GM21423 (cell line): ENCODE results near the gene SNN.

Experiments
- ATAC-seq: cut with Tn5 transposase; IDR thresholded peaks from one replicate; pipeline ENCODE4 v1.9.1; 2021; ENCODE audit warnings: mild to moderate bottlenecking, moderate library complexity; ENCODE audit not compliant: unreplicated experiment

SNN gene

DNA sequence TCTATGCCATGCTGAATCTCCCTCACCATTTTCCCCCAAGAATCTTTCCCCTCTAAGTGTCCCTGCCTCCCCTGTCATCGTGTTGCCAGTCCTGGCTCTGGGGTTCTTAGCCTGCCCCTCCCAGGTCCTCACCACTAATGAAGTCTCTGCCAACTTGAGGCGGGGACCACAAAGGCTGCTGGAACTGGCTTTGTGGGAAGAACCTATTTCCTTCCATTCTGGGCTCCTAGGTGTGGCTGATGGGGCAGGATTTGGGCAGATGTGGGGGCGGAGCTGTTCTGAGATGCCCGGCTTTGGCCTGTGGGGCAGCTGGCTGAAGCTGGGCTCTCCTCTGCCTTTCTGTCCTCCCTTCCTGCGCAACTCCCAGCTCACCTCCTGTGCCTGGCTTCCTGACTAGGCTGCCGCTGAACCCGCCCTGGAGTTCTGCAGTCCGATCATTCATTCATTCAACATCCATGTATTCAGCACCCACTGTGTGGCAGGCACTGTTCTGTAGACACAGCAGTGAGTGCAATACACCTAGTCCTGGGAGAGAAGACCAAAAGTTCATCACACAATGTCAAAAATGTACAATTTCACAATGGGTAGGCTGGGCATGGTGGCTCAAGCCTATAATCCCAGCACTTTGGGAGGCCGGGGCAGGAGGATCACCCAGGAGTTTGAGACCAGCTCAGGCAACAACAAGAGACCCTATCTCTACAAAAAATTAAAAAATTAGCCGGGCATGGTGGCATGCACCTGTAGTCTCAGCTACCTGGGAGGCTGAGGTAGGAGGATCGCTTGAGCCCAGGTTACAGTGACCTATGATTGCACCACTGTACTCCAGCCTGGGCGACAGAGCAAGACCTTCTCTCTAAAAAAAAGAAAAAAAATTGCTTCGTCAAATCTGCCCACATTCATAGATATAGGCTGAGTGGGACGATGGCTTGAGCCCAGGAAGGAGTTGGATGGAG is 1.9 kb upstream of the SNN start:
- ATAC-seq = no peak

DNA sequence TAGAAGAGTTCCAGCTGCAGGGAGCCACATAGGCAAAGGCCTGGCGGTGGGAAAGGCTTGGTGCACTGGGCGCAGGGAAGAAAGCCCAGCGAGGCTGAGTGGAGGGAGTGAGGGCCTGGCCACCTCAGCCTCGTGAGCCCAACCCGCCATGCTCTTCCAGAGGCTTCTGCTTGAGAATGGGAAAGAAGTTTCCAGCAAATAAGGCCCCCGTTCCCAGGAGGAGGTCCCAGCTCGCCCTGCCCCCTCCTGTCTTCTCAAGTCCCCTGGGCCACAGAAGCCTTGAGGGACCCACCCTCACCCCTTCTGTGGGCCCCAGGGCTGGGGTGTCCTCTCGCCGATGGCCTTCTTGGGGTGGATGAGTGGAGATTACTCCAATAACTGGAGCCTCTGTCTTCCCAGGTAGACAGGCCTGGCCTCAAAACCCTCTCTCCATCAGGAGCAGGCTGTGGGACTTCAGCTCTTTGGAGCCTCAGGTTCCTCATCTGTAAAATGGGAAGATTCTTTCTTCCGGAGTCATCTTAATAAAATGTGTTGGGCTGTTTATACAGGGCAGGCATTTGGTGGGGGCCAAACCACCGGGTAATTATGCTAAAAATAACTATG is 933 bp upstream of the SNN start:
- no peak for ATAC-seq

DNA sequence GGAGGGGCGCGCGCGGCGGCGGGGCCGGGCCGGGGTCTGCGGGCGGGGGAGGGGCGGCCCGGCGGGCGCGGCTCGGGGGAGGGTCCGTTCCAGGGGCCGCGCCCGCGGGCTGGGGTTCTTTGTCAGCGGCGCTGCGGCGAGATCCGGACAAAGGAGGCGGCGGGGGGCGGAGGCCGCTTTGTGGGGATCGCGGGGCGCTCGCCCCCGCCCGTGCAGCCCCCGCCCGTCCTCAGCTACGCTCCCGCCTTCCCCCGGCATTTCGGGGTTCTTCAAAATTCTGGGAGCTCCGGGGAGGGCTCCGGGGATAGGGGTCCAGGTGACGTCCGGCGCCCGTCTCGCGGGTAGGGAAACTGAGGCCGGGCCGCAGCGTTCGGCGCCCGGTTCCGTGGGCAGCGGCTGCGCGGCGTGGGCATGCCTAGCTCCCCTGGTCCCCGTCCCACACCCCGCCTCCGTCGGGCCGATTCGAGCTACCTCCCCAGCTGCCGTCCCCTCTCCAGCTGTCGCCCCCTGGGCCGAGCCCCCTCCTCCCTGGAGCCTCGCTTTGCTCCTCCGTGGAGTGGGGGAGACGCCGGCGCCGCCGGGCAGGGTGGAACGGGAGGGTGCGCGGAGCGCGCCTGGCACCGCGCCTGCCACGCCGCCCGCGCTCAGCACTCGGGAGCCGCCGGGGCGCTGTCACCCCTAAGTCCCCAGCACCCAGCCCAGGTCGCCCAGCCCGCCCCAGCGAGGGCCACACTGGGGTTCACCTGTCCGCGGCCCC is 546 bp downstream of the SNN start:
- no peak for ATAC-seq

DNA sequence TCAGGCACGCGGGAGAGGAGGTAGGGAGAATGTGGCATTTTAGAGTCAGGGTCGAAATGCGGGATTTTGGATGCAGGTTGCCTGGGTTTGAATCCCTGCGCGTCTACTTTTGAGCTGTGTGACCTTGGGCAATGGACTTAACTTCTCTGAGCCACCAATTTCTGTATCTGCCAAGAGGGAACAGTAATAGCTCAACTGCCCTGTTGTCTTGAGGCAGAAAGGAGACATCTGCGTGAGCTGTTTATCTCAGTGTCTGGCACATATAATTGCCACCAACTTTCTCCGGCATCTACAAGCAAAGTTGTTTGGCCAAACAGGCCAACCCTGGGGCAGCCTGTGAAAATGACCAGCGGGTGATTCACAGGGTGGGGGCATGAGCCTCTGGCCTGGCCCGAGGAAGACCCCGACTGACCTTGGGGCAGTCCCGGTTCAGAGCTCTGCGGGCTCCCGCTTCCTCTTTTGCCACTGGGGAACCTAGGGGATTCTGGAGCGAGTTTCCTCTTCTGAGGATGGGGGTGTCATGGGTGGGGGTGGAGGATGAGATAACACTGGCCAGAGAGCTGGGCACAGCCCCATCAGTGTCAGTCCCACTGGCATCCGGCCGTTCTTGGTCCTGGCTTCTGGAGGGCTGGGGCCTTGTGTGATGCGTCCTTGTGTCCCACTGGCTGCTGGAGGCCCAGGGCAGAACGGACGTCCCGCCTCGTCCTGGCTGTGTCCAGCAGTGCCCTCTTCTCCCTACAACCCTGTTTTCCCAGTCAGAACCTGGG is 1.3 kb downstream of the SNN start:
- ATAC-seq = no peak

DNA sequence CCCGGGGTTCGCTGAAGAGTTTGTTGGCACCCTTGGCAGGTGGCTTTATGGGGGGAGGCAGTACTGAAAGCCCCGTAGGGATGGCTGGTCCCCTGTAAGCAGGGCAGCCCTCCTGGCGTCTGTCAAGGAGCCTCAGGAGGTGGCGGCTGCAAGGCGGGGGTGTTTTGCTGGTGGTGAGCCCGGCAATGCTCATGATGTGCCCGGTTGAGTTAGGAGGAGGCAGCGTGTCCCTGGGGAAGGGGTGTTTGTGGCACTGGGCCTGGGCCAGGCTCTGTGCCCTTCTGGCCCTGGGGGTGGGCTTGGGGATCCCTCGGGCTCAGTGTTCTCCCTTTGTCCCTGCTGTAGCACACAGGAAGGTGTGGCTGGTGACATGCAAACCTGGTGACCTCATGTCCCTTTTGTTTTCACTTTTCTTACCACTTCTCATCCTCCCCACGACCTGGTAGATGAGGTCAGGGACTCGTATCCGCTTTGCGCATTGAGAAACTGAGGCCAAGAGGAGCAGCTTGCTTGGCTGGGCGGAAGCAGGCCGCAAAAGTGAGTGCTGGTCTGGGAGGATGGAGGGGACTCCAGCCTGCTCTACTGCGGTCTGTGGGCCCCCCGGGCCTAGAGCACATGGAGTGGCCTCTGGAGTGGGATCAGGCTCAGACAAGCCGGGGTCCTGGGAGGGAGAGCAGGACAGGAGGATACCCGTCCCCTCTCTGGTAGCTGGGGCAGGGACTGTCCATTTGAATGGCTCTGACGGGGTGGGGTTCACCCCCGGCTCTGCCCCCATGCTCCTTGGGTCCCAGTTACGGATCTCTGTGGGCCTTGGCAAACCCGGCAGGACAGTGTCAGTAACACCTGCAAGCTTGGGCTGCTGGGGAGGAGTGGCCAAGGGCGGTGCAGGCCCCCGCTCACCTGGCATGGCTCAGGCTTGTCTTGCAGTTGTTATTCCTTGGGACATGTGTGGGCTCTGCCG is 2.2 kb downstream of the SNN start:
- peak; percentile 28 for ATAC-seq

DNA sequence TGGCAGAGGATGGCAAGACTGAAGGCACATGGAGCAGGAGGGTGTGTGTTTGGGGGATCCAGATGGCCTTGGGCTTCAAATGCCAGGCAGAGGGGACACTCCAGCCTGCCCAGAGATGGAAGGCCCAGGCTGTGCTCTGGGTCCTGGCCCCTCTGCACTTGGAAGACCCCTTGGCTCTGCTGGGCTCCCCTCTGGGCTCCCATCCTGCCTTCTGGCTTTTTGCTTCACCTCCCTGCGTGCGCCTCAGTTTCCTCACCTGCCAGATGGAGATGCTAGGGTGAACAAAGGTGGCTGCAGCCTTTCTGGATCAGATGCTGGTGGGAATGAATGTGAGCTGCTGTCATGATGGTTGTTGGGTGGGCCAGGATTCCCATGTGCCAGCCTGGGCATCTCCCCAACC is 3.0 kb downstream of the SNN start:
- no peak for ATAC-seq

DNA sequence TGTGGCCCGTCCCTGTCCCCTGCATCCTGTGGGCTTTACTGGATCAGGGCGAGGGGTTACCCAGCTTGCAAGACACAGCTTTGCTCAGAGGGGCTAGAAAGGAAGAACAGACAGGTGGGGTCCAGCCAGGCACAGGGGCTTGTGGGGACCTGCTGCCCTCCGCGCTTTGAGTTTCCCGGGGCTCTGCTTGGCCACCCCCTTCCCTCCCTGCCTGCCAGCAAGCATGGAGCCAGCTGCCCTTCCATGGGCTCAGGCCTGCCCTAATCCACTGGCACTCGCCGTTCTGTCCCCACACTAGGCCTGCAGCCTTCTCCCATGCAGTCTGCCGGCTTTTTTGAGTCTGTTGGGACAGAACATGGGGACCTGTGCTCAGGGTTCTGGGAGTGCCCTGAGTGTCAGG is 3.4 kb downstream of the SNN start:
- no peak for ATAC-seq

DNA sequence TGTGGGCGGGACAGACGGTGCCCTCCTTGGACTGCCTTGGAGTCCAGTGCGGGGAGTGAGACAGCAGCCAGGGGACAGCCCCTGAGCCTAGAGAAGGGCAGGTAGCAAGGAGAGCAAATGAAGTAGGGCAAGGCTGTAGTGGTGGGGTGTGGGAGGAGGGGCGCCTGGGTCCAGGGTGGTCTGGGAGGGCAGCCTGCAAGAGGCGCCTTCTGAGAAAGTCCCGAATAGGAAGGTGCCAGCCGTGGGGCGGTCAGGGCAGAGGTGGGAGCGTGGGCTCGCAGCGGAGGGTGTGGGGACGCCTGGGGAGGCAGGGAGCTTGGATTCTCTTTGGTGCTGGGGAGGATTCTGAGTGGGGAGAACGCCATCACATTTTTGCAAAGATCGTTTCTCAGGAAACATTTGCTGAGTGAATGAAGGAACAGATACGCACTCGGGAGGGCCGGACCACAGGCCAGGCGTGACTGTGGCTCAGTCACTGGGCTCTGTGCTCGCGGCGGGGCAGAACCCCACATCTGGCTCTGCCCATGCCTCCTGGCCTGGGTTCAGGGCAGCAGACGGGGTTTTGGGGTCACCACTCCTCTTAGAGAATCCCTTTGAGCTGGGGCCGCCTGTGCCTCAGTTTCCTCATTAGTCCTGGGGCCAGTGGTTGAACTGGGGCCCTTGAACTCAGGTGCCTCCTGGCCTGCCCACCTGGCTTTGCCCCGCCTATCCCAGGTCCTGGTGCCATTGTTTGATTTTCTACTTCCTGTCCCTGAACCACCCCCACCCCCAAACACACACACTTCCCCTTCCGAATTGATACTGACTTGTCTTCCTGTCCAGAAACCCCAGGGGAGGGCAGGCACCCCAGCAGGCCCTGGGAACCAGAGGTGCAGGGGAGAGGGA is 4.2 kb downstream of the SNN start:
- peak; percentile 27 for ATAC-seq

DNA sequence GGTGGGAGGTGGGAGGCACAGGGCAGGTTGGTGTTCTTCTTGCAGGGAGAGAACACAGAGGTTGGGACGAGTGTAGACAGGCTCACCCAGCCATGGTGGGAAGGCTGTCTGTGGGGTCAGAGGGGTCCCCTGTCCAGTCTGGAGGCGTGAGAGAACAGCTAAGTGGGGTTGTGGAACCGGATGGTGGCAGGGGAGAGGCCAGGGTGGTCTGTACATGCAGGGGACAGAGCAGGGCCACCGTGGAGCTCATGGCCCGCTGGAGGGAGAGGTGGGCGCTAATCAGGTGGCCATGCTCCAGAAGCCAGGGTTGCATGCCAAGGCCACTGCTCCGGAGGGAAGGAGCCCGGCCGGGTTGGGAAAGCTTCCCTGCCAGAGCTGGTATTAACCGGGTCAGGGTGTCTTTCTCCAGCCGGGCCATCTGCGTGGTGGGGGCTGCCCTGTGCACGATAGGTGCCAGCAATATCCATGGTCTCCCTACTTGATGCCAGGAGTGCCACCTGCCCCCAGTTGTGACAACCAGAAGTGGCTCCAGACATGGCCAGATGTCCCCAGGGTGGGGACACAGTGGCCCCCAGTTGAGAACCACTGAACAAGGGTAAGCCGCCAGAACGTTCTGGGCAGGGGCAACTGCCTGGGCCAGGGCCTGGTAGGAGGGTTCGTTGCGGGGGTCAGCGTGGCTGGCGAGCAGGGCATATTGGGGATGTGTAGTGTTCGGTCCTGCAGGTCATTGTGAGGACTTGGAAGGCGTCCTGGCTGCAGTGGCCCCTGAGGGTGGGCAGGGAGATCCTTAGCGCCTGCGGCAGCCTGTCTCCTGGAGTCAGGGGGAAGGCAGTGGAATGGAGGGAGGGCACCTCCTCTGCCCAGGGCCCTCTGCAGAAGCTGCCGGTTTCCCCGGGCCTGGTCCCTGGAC is 5.1 kb downstream of the SNN start:
- no peak for ATAC-seq

DNA sequence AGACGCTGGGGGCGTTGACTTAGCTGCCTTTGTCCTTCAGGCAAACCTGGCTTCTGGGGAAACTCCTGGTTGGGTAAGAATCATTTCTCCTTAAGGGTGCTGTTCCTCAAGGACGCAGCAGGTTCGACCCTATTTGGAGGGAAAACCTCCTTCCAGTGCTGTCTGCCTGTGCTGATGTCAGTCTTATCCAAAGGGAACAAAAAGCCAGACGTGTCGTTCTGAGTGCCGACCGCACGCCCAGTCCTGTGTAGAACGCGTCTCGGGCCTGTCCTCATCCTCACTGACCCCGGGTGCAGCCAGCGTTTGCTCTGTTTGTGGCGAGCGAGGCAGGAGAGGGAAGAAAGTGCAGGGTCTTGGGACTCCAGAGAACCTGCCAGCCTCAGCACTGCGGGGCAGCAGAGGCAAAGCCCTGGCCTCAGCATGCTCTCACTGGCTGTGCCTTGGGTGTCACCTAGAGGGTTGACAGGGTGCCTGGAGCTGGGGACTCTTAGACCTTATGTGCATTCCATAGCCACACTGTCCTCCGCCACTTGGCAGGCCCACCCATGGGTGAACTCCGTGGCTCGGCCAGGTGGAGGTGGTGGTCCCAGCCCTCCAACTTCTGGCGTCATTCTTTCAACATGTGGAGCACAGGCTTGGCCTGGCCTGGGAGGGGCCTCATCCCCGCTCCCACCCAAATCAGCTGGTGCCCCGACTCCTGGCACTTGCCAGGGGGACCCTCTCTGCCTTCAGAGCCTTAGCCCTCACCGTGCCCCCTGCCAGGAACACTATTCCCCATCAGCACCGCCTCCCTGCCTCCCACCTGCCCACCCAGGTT is 6.0 kb downstream of the SNN start:
- no peak for ATAC-seq

DNA sequence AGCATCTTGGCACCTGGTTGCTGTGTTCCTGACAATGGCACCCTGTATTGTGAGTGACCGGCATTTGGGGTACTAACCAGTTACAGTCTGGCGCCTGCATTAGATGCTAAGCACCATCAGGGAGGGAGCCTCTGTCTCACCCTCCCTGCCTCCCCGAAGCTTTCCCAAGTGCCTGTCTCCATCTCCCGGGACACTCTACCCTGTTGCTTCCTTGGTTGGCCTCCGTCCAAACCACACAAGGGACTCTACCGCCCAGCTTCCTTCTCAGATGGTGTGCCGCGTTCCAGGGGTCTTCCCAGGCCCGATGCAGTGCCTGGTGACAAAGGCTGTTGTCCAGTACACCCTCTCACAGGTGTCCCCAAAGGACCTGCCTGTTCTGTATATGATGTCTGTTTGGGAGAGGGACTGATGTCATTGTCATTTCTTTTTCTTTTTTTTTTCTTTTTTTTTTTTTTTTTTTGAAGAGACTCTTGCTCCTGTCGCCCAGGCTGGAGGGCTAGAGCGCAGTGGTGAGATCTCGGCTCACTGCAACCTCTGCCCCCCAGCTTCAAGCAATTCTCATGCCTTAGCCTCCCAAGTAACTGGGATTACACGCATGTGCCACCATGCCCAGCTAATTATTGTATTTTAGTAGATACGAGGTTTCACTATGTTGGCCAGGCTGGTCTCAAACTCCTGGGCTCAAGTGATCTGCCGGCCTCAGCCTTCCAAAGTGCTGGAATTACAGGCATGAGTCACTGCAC is 6.7 kb downstream of the SNN start:
- ATAC-seq = no peak

DNA sequence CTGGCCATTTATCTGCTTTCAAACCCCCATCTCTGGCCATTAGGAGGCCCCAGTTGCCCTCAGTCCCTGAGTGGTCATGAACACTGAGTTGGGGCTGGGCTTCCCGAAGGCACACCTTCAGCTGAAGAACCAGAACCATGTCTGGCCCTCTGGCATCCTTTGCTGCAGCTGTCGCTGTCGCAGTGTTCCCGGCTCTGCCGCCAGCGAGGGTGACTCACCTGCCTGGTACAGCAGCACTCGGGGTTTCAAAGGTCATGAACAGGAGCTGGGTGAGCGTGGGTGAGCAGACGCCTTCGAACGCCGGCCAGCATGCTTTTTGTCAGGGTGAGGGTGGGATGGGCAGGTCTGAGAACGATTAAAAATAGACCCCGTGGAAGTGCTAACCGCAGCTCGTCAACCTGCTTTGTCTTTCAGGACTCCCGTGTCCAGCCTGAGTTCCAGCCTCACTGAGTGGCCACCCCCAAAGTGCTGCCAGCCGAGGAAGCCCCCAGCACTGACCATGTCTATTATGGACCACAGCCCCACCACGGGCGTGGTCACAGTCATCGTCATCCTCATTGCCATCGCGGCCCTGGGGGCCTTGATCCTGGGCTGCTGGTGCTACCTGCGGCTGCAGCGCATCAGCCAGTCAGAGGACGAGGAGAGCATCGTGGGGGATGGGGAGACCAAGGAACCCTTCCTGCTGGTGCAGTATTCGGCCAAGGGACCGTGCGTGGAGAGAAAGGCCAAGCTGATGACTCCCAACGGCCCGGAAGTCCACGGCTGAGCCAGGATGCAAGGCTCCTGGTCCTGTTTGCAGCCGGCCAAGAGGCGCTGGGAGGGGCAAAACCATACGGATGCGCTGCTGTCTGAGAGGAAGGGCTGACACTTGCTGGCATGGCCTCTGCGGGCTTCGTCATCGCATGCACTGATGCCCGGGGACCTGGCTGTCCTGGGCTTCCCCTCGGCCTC is 7.6 kb downstream of the SNN start:
- ATAC-seq = no peak

DNA sequence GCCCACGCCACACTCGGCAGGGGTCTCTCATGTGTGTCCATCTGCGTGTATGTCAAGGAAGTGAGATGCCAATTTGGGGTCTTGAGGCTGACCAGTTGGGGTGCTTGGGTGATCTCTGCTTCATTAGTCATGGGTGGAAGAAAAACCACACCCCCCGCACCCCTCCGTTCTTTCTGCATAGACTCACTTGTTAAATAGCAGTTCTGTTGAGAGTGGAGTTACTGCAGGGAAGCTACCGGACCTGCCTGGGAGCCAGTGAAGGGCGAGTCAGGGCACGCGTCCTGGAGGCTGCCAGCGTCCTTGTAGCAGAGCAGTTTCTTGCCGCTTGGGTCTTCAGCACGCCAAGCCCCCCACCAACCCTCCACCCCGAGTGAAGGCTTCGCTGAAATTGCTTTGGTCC is 8.5 kb downstream of the SNN start:
- ATAC-seq = no peak

DNA sequence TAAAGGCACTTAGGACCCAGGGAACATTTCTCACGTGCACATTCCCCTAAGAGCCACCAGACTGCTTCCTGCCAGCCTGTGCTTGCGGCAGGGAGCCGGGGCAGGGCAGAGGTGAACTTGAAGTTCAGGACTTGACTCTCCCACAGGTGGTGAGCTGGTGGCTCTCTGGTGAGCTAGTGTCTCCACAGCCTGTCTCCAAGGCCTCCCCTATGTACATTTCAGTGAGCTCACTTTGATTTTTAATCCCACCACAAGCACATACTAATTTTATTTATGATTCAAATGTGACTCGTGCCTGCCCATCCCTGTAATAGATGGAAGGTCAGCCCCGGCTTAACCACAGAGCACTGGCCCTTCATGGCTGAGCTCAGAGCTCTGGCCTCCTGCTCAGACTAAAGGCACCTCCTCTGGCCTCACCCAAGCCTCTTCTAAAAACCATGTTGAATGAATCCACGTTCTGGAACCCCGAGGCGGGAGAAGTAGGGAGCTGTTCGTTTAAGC is 9.2 kb downstream of the SNN start:
- no peak for ATAC-seq
